ENCODE measurements around the gene XPR1. TPM values are rescaled to one million over a fixed set of nuclear protein-coding genes. Genes with fewer than 3 reads are reported as not detected.

The XPR1 gene
- total and polyA plus RNA-seq, 5 experiments from 2014 or later: 2.8 to 19.1 (median 4.6) TPM

DNA sequence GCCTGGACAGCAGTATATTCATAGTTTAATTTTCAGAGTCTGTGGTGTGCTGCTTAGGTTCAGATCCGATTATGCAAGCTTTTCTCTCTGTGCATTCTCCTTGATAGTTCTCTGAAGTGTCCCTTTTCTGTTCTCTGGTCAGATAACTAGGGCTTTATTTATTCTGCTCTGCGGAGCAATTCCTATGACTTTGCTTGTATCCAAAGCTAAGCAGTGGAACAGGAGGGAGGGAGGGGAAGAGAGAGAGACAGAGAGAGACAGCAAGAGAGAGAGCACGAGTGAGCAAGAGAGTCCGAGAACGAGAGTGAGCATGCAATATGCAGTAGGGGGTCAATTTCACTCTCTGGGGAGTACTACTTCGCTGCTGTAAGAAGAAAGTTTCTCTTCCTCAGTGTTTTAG is 113.3 kb downstream of the XPR1 start:
- POLR2A ChIA-PET: no interaction called here
- peaks cover 10 to 60% (median 44%) of the 10 kb centered on the region in 9 donors for H3K9me3 Mint-ChIP-seq
- peaks cover 0 to 8% (median 3%) of the 10 kb centered on the region in 4 donors for H3K4me1 Mint-ChIP-seq
- H3K36me3 Mint-ChIP-seq: peaks cover 50 to 70% (median 52%) of the 10 kb centered on the region in 3 donors
- no peaks in the 10 kb centered on the region for H3K27me3 Mint-ChIP-seq
- DNase-seq (no peak), ATAC-seq (no peak)
- H3K27ac Mint-ChIP-seq: no peak overlapping the region
- no peak overlapping the region for H3K4me3 Mint-ChIP-seq

DNA sequence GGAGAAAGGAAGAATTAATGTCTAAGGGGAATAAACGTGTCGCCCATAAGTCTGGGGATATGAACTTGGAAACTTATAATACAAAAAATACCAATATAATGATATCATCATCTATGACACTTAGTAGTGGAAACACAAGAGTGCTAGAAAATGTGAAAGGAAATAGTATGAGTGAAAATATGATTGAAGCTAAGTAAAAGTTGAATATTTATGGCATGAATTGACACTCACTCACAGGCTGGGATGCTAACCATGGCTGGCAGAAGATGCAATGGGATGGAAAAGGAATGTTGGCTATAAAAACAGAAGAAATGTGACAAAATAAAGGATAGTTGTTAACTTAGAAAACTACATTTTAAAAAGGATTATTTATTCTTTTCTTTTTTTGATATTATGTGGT is 120.1 kb downstream of the XPR1 start:
- peaks cover 0 to 4% (median 0%) of the 10 kb centered on the region in 4 donors for H3K4me1 Mint-ChIP-seq
- no peaks in the 10 kb centered on the region for H3K27me3 Mint-ChIP-seq
- DNase-seq: no peak
- POLR2A ChIA-PET: no interaction called here
- peaks cover 6 to 46% (median 15%) of the 10 kb centered on the region in 3 donors for H3K36me3 Mint-ChIP-seq
- no peak for ATAC-seq
- H3K9me3 Mint-ChIP-seq: peaks cover 0 to 10% (median 4%) of the 10 kb centered on the region in 9 donors
- H3K4me3 Mint-ChIP-seq: no peak overlapping the region
- H3K27ac Mint-ChIP-seq: peak overlapping the region in 1 of 10 donors; percentile 15

DNA sequence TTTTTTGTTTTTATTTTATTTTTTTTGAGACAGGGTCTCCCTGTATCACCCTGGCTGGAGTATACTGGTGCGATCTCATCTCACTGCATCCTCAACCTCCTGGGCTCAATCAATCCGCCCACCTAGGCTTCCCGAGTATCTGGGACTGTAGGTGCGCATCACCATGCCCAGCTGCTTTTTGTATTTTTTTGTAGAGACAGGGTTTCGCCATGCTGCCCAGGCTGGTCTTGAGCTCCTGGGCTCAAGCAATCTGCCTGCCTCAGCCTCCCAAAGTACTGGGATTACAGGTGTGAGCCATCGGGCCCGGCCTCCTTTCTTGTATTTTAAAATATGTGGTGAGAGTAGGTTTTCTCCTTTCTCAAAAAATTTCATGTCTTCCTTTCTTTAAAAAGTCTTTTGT is 122.6 kb downstream of the XPR1 start:
- peaks cover 0 to 13% (median 5%) of the 10 kb centered on the region in 9 donors for H3K9me3 Mint-ChIP-seq
- no peaks in the 10 kb centered on the region for H3K27me3 Mint-ChIP-seq
- DNase-seq (no peak), ATAC-seq (no peak)
- H3K27ac Mint-ChIP-seq: no peak overlapping the region
- peaks cover 6 to 44% (median 13%) of the 10 kb centered on the region in 3 donors for H3K36me3 Mint-ChIP-seq
- H3K4me3 Mint-ChIP-seq: no peak overlapping the region
- POLR2A ChIA-PET: no interaction called here
- peaks cover 0 to 2% (median 0%) of the 10 kb centered on the region in 4 donors for H3K4me1 Mint-ChIP-seq

DNA sequence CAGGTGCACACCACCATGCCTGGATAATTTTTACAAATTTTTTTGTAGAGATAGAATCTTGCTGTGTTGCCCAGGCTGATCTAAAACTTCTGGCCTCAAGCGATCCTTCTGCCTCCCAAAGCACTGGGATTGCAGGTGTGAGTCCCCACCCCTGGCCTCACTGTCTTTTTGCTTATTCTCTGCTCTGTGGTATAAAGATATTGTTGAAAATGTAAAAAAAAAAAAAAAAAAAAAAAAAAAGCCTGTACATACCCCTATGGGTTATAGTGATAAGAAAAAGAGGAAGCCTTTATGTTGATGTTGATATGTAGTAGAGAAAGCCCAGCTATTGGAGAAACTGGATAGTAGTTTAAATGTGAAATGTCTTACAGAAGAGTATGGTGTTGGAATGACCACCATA is 125.8 kb downstream of the XPR1 start:
- no peak overlapping the region for H3K27ac Mint-ChIP-seq

DNA sequence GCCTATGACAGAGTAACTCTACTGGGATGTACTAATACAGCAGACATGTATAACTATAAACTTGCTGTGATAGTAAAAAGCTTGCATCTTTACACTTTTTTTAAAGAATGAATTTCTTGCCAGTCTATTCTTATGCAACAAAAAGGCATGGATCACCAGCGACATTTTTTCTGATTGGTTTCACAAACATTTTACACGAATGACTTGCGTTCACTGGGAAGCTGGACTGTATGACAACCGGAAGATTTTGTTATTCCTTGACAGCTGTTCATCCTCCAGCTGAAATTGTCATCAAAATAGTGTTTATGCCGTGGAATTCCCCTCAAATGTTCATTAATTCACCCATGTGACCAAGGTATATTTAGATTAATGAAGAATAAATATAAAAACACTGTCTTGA is 131.0 kb downstream of the XPR1 start:
- POLR2A ChIA-PET: no interaction called here
- Mint-ChIP-seq H3K27me3 (no peaks in the 10 kb centered on the region), H3K36me3 (peaks cover 0 to 6% (median 2%) of the 10 kb centered on the region in 3 donors), H3K27ac (no peak overlapping the region), H3K4me3 (no peak overlapping the region), H3K4me1 (no peaks in the 10 kb centered on the region), H3K9me3 (peaks cover 0 to 18% (median 0%) of the 10 kb centered on the region in 9 donors)
- no peak for ATAC-seq
- DNase-seq: no peak

More for the DNA sequence above, 125.8 kb downstream of the XPR1 start:
- no peak for DNase-seq
- H3K4me1 Mint-ChIP-seq: no peaks in the 10 kb centered on the region
- H3K27me3 Mint-ChIP-seq: no peaks in the 10 kb centered on the region
- H3K36me3 Mint-ChIP-seq: peaks cover 0 to 28% (median 13%) of the 10 kb centered on the region in 3 donors
- no peak for ATAC-seq
- H3K4me3 Mint-ChIP-seq: no peak overlapping the region
- H3K9me3 Mint-ChIP-seq: peaks cover 0 to 17% (median 3%) of the 10 kb centered on the region in 9 donors
- POLR2A ChIA-PET: no interaction called here

DNA sequence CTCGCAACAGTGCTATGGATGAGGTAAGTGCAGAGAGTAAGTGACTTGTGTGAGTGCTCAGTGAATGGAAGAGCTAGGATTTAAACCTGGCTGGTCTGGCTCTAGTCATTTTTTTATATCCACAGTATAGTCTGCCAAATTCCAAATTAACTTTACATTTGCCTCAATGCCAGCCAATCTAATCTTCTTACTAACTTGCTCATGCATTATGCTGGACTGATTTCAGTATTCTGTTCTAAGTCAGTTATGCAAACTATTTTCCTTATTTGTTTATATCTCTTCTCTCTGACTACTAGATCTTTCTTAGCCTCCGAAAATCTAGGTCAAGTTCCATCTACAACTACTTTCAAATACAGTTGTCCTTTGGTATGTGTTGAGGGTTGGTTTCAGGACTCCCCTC is 133.3 kb downstream of the XPR1 start:
- DNase-seq (no peak), ATAC-seq (no peak)
- Mint-ChIP-seq H3K4me1 (peaks cover 0 to 9% (median 9%) of the 10 kb centered on the region in 4 donors), H3K9me3 (peaks cover 0 to 10% (median 0%) of the 10 kb centered on the region in 9 donors), H3K27ac (no peak overlapping the region), H3K4me3 (no peak overlapping the region), H3K27me3 (no peaks in the 10 kb centered on the region), H3K36me3 (peaks cover 0 to 7% (median 5%) of the 10 kb centered on the region in 3 donors)
- POLR2A ChIA-PET: no interaction called here

DNA sequence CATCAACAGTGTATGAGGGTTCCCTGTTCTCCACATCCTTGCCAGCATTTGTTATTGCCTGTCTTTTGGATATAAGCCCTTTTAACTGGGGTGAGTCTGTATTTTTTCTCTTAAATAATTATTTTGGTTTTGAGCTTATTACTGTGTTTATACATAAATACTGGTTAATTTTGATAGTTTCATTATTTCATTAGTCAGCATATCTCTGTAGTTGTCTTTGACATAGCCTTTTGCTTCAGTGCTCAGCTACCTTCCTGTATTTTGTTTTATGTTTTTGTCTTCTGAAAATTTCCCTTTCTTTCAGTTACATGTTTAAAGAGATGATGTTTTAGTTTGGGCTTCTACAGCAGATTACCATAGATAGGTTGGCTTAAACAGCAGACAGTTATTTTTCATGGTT is 138.1 kb downstream of the XPR1 start:
- peaks cover 0 to 10% (median 0%) of the 10 kb centered on the region in 9 donors for H3K9me3 Mint-ChIP-seq
- ATAC-seq (no peak), DNase-seq (no peak)
- H3K27ac Mint-ChIP-seq: no peak overlapping the region
- H3K4me1 Mint-ChIP-seq: peaks cover 10 to 37% (median 25%) of the 10 kb centered on the region in 4 donors
- POLR2A ChIA-PET: no interaction called here
- peaks cover 0 to 12% (median 6%) of the 10 kb centered on the region in 3 donors for H3K36me3 Mint-ChIP-seq
- H3K27me3 Mint-ChIP-seq: no peaks in the 10 kb centered on the region
- H3K4me3 Mint-ChIP-seq: peak overlapping the region in 2 of 10 donors; percentile 2 to 30

DNA sequence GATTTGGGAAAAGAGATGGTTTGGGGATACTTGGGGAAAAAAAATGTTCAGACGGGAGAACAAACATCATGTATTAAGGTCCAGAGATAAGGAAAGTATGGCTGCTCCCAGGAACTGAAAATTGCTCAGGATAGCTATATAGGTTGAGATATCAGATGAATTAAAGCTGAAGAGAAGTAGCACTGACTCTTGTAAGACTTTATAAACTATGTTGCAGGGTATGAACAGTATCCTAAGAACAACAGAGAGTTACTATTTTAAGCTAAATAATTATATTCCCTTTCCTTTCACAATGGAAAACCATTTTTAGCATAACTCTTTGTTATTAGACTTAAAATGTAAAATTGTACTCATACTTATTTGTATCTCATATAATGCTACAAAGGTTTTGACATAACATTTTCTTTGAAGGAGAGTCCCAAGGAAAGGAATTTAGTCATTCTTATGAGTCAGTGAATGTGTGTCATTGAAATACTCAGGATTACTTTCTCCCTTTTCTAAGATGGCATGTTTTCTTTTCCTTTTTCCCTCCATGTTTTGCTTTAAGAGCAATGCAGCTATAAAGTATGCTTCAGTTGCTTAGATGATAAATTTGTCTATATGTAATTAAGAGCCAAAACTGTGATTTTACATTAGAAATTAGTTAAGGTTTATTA is 141.5 kb downstream of the XPR1 start:
- ATAC-seq (no peak), DNase-seq (no peak)
- Mint-ChIP-seq H3K27me3 (no peaks in the 10 kb centered on the region), H3K4me3 (no peak overlapping the region), H3K9me3 (peaks cover 0 to 10% (median 0%) of the 10 kb centered on the region in 9 donors), H3K36me3 (peaks cover 0 to 10% (median 6%) of the 10 kb centered on the region in 3 donors), H3K4me1 (peaks cover 12 to 46% (median 25%) of the 10 kb centered on the region in 4 donors), H3K27ac (no peak overlapping the region)
- POLR2A ChIA-PET: interaction anchor here (0.7 kb wide), 1 partner anchor 310 kb away, joined by 6 read pairs; no protein-coding TSS in a partner anchor

DNA sequence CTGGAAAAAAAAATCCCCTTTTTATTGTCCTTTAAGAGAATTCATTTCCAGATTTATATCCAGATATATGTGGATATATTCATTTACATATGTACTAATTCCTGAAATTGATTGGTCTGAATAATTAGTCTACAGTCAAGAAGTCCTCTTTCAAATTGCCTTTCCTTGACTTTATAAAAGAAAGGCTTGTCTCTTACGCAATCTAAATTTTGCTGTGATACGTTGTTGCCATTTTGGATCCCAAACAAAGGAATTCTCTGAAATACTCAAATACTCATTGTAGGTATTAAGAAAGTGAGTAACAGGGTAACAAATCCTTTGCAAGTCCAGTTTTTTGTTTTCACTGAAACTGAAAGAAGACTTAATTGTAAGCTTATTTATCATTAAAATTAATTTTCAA is 144.0 kb downstream of the XPR1 start:
- Mint-ChIP-seq H3K27me3 (no peaks in the 10 kb centered on the region), H3K9me3 (no peaks in the 10 kb centered on the region), H3K27ac (no peak overlapping the region), H3K36me3 (peaks cover 0 to 9% (median 0%) of the 10 kb centered on the region in 3 donors), H3K4me3 (no peak overlapping the region), H3K4me1 (peaks cover 14 to 33% (median 22%) of the 10 kb centered on the region in 4 donors)
- ATAC-seq (no peak), DNase-seq (no peak)
- POLR2A ChIA-PET: no interaction called here

DNA sequence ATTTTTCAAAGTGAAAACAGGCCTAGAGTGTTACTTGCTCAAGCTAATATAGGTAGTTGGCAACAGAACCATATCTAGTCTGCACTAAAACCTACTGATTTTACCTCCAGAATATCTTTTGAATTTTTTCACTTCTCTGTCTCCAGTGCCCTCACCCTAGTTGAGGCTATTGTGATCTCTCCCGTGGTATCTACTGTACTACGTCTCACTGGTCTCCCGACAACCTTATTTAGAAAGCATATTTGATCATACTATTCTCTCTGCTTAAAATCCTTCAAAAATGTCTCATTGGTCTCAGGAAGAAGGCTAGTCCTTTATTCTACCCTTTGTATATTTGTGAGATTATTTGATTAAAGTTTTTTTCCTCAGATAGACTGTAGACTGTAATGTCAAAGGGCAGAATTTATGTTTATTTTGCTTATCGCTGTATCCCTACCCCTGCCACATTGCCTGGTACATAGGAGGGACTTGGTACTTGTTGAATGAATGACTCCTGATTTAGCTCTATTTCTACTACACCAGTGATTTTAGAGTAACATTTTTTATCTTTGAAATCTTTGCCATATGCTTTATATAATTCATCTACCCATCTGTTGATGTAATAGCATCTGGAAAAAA is 145.4 kb downstream of the XPR1 start:
- Mint-ChIP-seq H3K27ac (no peak overlapping the region), H3K9me3 (no peaks in the 10 kb centered on the region), H3K27me3 (no peaks in the 10 kb centered on the region), H3K36me3 (peaks cover 0 to 5% (median 0%) of the 10 kb centered on the region in 3 donors), H3K4me3 (no peak overlapping the region), H3K4me1 (peaks cover 11 to 22% (median 17%) of the 10 kb centered on the region in 4 donors)
- ATAC-seq (no peak), DNase-seq (no peak)
- POLR2A ChIA-PET: interaction anchor here (0.6 kb wide), 1 partner anchor 13 kb away, joined by 3 read pairs; no protein-coding TSS in a partner anchor

DNA sequence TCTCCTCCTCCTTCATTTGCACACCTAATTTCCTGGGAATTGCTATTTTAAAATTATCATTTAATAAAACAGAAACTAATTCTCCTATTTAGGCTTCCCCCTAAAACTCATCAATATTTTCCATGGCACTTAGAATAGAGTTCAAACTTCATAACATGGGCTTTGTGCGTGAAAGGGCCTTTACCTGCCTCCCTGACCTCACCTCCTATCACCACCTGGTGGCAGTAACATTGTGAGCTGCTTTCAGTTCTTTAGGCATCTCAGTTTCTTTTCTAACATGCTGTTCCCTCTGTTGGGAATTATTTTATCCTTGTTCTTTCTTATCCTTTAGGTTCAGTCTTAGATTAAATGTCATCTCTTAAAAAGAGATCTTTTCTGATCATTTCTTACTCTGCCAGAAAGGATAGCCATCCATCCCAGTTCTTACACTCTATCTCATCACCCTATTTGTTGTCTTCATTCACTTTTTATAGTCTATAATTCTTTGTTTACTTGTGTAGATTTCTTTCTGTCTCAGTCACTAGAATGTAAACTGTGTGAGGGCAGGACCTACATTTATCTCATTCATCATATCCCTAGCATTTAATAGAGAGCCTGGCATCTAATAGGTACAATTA is 147.1 kb downstream of the XPR1 start:
- DNase-seq: no peak
- H3K27ac Mint-ChIP-seq: no peak overlapping the region
- no peak for ATAC-seq
- no peaks in the 10 kb centered on the region for H3K9me3 Mint-ChIP-seq
- H3K4me3 Mint-ChIP-seq: no peak overlapping the region
- peaks cover 0 to 3% (median 0%) of the 10 kb centered on the region in 3 donors for H3K36me3 Mint-ChIP-seq
- peaks cover 9 to 16% (median 11%) of the 10 kb centered on the region in 4 donors for H3K4me1 Mint-ChIP-seq
- POLR2A ChIA-PET: no interaction called here
- no peaks in the 10 kb centered on the region for H3K27me3 Mint-ChIP-seq

DNA sequence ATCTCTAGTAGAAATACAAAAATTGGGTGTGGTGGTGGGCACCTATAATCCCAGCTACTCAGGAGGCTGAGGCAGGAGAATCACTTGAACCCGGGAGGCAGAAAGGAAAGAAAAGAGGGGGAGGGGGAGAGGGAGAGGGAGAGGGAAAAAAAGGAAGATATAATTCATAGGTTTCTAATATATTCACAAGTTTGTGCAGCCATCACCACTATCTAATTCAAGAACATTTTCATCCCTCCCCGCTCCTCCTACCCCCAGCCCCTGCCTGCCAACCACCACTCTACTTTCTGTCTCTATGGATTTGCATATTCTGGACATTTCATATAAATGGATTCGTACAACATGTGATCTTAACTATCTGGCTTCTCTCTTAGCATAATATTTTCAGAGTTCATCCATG is 147.8 kb downstream of the XPR1 start:
- ATAC-seq (no peak), DNase-seq (no peak)
- POLR2A ChIA-PET: no interaction called here
- Mint-ChIP-seq H3K9me3 (no peaks in the 10 kb centered on the region), H3K27me3 (no peaks in the 10 kb centered on the region), H3K4me3 (no peak overlapping the region), H3K4me1 (peaks cover 9 to 16% (median 11%) of the 10 kb centered on the region in 4 donors), H3K36me3 (peaks cover 0 to 3% (median 0%) of the 10 kb centered on the region in 3 donors), H3K27ac (no peak overlapping the region)

DNA sequence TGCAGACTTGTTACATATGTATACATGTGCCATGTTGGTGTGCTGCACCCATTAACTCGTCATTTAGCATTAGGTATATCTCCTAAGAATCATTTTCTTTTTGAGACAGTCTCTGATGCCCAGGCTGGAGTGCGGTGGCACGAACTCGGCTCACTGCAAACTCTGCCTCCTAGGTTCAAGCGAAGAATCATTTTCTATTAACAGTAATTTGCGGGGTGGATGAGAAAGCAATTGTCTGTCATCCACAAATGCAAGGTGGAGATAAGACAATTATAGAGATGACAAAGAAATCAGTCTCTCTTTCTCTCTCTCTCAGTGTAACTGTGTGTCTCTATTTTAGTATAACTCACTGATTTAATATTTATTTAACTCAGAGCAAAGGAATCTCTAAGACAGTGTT is 149.9 kb downstream of the XPR1 start:
- POLR2A ChIA-PET: no interaction called here
- Mint-ChIP-seq H3K4me1 (peaks cover 10 to 16% (median 14%) of the 10 kb centered on the region in 4 donors), H3K27me3 (no peaks in the 10 kb centered on the region)

More for the DNA sequence above, 149.9 kb downstream of the XPR1 start:
- Mint-ChIP-seq H3K4me3 (no peak overlapping the region), H3K36me3 (peaks cover 0 to 6% (median 3%) of the 10 kb centered on the region in 3 donors), H3K9me3 (no peaks in the 10 kb centered on the region), H3K27ac (peak overlapping the region in 2 of 10 donors; percentile 49 to 82)
- ATAC-seq: no peak
- DNase-seq: no peak

Data from naive thymus-derived CD8-positive, alpha-beta T cell (primary cell).